MG63 (cell line): ENCODE results near the gene TFCP2. TPM values are rescaled to one million over a fixed set of nuclear protein-coding genes. Genes with fewer than 3 reads are reported as not detected.

Experiments used
- DNase-seq: peaks from one replicate; pipeline ENCODE4 v3.0.0-alpha.2; 2020
- H3K27me3 ChIP-seq: fragments of 250-450 bp; sonication (Bioruptor Pico); 2 replicates; pipeline ENCODE4 v1.5.1; 2020; ENCODE audit warnings: mild to moderate bottlenecking, moderate library complexity
- H3K36me3 ChIP-seq: fragments of 250-450 bp; sonication (Bioruptor Pico); 2 replicates; pipeline ENCODE4 v1.5.1; 2020; ENCODE audit warnings: mild to moderate bottlenecking, moderate library complexity
- H3K4me3 ChIP-seq: fragments of 250-450 bp; sonication (Bioruptor Pico); 2 replicates; pipeline ENCODE4 v1.5.1; 2020; ENCODE audit warnings: mild to moderate bottlenecking, moderate library complexity
- H3K9me3 ChIP-seq: fragments of 250-450 bp; sonication (Bioruptor Pico); 2 replicates; pipeline ENCODE4 v1.5.1; 2020; ENCODE audit warnings: mild to moderate bottlenecking, moderate library complexity
- total RNA-seq: library from RNA; depleted of rRNA; stranded (reverse); fragments of >200 nt; shearing (Covaris generic); gene quantifications from 2 replicates; pipeline ENCODE4 v1.2.3, GENCODE V29; 2014; ENCODE audit warnings: low replicate concordance

Gene TFCP2
- total RNA-seq, 1 experiment from 2014 or later, result 13.0 TPM

- no peak for DNase-seq
- no peaks in the 10 kb centered on the region for H3K9me3 ChIP-seq
- H3K36me3 ChIP-seq, result peaks cover 9% of the 10 kb centered on the region
- H3K27me3 ChIP-seq, result no peaks in the 10 kb centered on the region
- no peak overlapping the region for H3K4me3 ChIP-seq
These were observed 95.0 kb downstream of the TFCP2 start for GRCh38 chr12:51077930-51078329.

GRCh38 chr12:51076236-51076930 is 96.6 kb downstream of the TFCP2 start:
- Histone ChIP-seq H3K4me3 (no peak overlapping the region), H3K9me3 (no peaks in the 10 kb centered on the region), H3K27me3 (no peaks in the 10 kb centered on the region), H3K36me3 (peaks cover 18% of the 10 kb centered on the region)
- no peak for DNase-seq

- H3K4me3 ChIP-seq, result no peak overlapping the region
- H3K27me3 ChIP-seq, result no peaks in the 10 kb centered on the region
- H3K9me3 ChIP-seq, result no peaks in the 10 kb centered on the region
- no peak for DNase-seq
- H3K36me3 ChIP-seq, result peaks cover 20% of the 10 kb centered on the region
These were observed 97.5 kb downstream of the TFCP2 start for GRCh38 chr12:51075390-51075789.

- Histone ChIP-seq H3K4me3 (no peak overlapping the region), H3K9me3 (no peaks in the 10 kb centered on the region), H3K27me3 (no peaks in the 10 kb centered on the region), H3K36me3 (peaks cover 44% of the 10 kb centered on the region)
- no peak for DNase-seq
These were observed 101.3 kb downstream of the TFCP2 start for GRCh38 chr12:51071663-51072062.

- Histone ChIP-seq H3K36me3 (peaks cover 52% of the 10 kb centered on the region), H3K27me3 (no peaks in the 10 kb centered on the region)
- no peak for DNase-seq
These were observed 102.9 kb downstream of the TFCP2 start for GRCh38 chr12:51070004-51070403.

GRCh38 chr12:51067771-51068170 is 105.2 kb downstream of the TFCP2 start:
- Histone ChIP-seq H3K9me3 (no peaks in the 10 kb centered on the region), H3K36me3 (peaks cover 49% of the 10 kb centered on the region), H3K4me3 (no peak overlapping the region), H3K27me3 (no peaks in the 10 kb centered on the region)
- DNase-seq, result no peak

More at GRCh38 chr12:51070004-51070403, 102.9 kb downstream of the TFCP2 start:
- Histone ChIP-seq H3K9me3 (no peaks in the 10 kb centered on the region), H3K4me3 (no peak overlapping the region)

- Histone ChIP-seq H3K4me3 (no peak overlapping the region), H3K9me3 (no peaks in the 10 kb centered on the region), H3K27me3 (no peaks in the 10 kb centered on the region), H3K36me3 (peaks cover 52% of the 10 kb centered on the region)
- DNase-seq, result no peak
These were observed 105.7 kb downstream of the TFCP2 start for GRCh38 chr12:51067229-51067628.

- Histone ChIP-seq H3K27me3 (no peaks in the 10 kb centered on the region), H3K9me3 (no peaks in the 10 kb centered on the region), H3K36me3 (peaks cover 61% of the 10 kb centered on the region), H3K4me3 (no peak overlapping the region)
- DNase-seq, result no peak
These were observed 107.4 kb downstream of the TFCP2 start for GRCh38 chr12:51065530-51065929.

- Histone ChIP-seq H3K36me3 (peaks cover 73% of the 10 kb centered on the region), H3K27me3 (no peaks in the 10 kb centered on the region), H3K9me3 (no peaks in the 10 kb centered on the region), H3K4me3 (no peak overlapping the region)
- no peak for DNase-seq
These were observed 110.1 kb downstream of the TFCP2 start for GRCh38 chr12:51062631-51063397.

- H3K36me3 ChIP-seq, result peaks cover 85% of the 10 kb centered on the region
These were observed 113.8 kb downstream of the TFCP2 start for GRCh38 chr12:51059086-51059485.

GRCh38 chr12:51056242-51056641 is 116.7 kb downstream of the TFCP2 start:
- Histone ChIP-seq H3K36me3 (peaks cover 80% of the 10 kb centered on the region), H3K4me3 (no peak overlapping the region), H3K27me3 (no peaks in the 10 kb centered on the region), H3K9me3 (no peaks in the 10 kb centered on the region)
- peak; percentile 65 for DNase-seq

More at GRCh38 chr12:51059086-51059485, 113.8 kb downstream of the TFCP2 start:
- Histone ChIP-seq H3K27me3 (no peaks in the 10 kb centered on the region), H3K9me3 (no peaks in the 10 kb centered on the region), H3K4me3 (no peak overlapping the region)
- no peak for DNase-seq

- DNase-seq, result no peak
- Histone ChIP-seq H3K27me3 (no peaks in the 10 kb centered on the region), H3K9me3 (no peaks in the 10 kb centered on the region), H3K4me3 (no peak overlapping the region), H3K36me3 (peaks cover 80% of the 10 kb centered on the region)
These were observed 117.9 kb downstream of the TFCP2 start for GRCh38 chr12:51055060-51055459.

- Histone ChIP-seq H3K36me3 (peaks cover 62% of the 10 kb centered on the region), H3K4me3 (no peak overlapping the region), H3K9me3 (no peaks in the 10 kb centered on the region), H3K27me3 (no peaks in the 10 kb centered on the region)
- DNase-seq, result no peak
These were observed 121.1 kb downstream of the TFCP2 start for GRCh38 chr12:51051787-51052186.

GRCh38 chr12:51049525-51049924 is 123.4 kb downstream of the TFCP2 start:
- DNase-seq, result no peak

GRCh38 chr12:51048661-51049251 is 124.2 kb downstream of the TFCP2 start:
- H3K27me3 ChIP-seq, result no peaks in the 10 kb centered on the region
- H3K4me3 ChIP-seq, result peak overlapping the region; percentile 99
- H3K36me3 ChIP-seq, result peaks cover 36% of the 10 kb centered on the region
- no peaks in the 10 kb centered on the region for H3K9me3 ChIP-seq
- DNase-seq, result no peak

More at GRCh38 chr12:51049525-51049924, 123.4 kb downstream of the TFCP2 start:
- peaks cover 43% of the 10 kb centered on the region for H3K36me3 ChIP-seq
- H3K4me3 ChIP-seq, result peak overlapping the region; percentile 99
- H3K27me3 ChIP-seq, result no peaks in the 10 kb centered on the region
- H3K9me3 ChIP-seq, result no peaks in the 10 kb centered on the region

GRCh38 chr12:51047655-51048540 is 125.0 kb downstream of the TFCP2 start, which contains the start of gene LETMD1:
Gene LETMD1, plus strand, starts transcription at chr12:51048327. Its CDS starts 30 bp downstream, at chr12:51048357.
- no peaks in the 10 kb centered on the region for H3K9me3 ChIP-seq
- peak within 1 kb of the TSS; percentile 99 for H3K4me3 ChIP-seq
- peaks cover 30% of the 10 kb centered on the region for H3K36me3 ChIP-seq
- peak; percentile 95 for DNase-seq
- no peaks in the 10 kb centered on the region for H3K27me3 ChIP-seq
